Naive thymus-derived CD4-positive, alpha-beta T cell (primary cell): ENCODE data around the gene TCF7L1. TPM values are rescaled to one million over a fixed set of nuclear protein-coding genes. Genes with fewer than 3 reads are reported as not detected.

ENCODE experiments used
- ATAC-seq: fragments of 150-1000 bp; cut with Tn5 transposase; 2 replicates; pipeline ENCODE4 v1.10.0; 2021; ENCODE audit warnings: mild to moderate bottlenecking, moderate library complexity
- CTCF ChIA-PET: fragments of 350-600 bp; sonication (Branson Sonifier 250); formaldehyde crosslinking; loops from one replicate; lab custom pipeline; 2021; ENCODE audit warnings: antibody characterized with exemption; lab: Charles Lee
- POLR2A ChIA-PET: fragments of 350-600 bp; sonication (Branson Sonifier 250); formaldehyde crosslinking; loops from one replicate; lab custom pipeline; 2021; ENCODE audit warnings: antibody characterized with exemption, inconsistent platforms; lab: Charles Lee
- DNase-seq, 9 donors: peaks; one replicate each; pipeline versions ENCODE4 v3.0.0 to v3.0.0-alpha.2; 2020 to 2022; ENCODE audit warnings: mixed read lengths in 1 of 9
- H3K27ac ChIP-seq: one replicate; pipeline ENCODE4 v1.7.0; 2013; ENCODE audit warnings: mild to moderate bottlenecking, low read depth, low read length, moderate library complexity
- H3K27me3 ChIP-seq, 2 donors: one replicate each; pipeline ENCODE4 v1.7.0; 2013; ENCODE audit warnings: low read length in 2 of 2, mild to moderate bottlenecking in 2 of 2, moderate library complexity in 2 of 2; ENCODE audit not compliant: control insufficient read depth in 2 of 2, insufficient read depth in 2 of 2
- H3K36me3 ChIP-seq, 3 experiments: 1 replicate in 2 of 3; 2 replicates in 1 of 3; pipeline ENCODE4 v1.7.0; 2013; ENCODE audit warnings: low read length in 3 of 3, mild to moderate bottlenecking in 3 of 3, moderate library complexity in 1 of 3; ENCODE audit not compliant: insufficient read depth in 3 of 3, control insufficient read depth in 2 of 3
- H3K4me1 ChIP-seq, 2 donors: one replicate each; pipeline ENCODE4 v1.7.0; 2013; ENCODE audit warnings: low read length in 2 of 2, mild to moderate bottlenecking in 2 of 2, moderate library complexity in 1 of 2; ENCODE audit not compliant: control insufficient read depth in 2 of 2, insufficient read depth in 2 of 2
- H3K4me3 ChIP-seq: 2 replicates; pipeline ENCODE4 v1.7.0; 2013; ENCODE audit warnings: mild to moderate bottlenecking, low read length
- H3K9me3 ChIP-seq, 3 experiments: 1 replicate in 2 of 3; 2 replicates in 1 of 3; pipeline ENCODE4 v1.7.0; 2013; ENCODE audit warnings: low read length in 3 of 3; ENCODE audit not compliant: control insufficient read depth in 2 of 3
- H3K27ac Mint-ChIP-seq, 9 donors: one replicate each; pipeline ENCODE4 v1.8.0; 2020 to 2022; ENCODE audit warnings: mixed read lengths in 9 of 9, mild to moderate bottlenecking in 8 of 9, moderate library complexity in 5 of 9, inconsistent platforms in 2 of 9
- H3K27me3 Mint-ChIP-seq, 5 donors: one replicate each; pipeline ENCODE4 v1.8.0; 2021 to 2022; ENCODE audit warnings: mixed read lengths in 5 of 5, mild to moderate bottlenecking in 1 of 5
- H3K36me3 Mint-ChIP-seq, 5 donors: one replicate each; pipeline ENCODE4 v1.8.0; 2020 to 2022; ENCODE audit warnings: mixed read lengths in 5 of 5, mild to moderate bottlenecking in 3 of 5, inconsistent platforms in 1 of 5
- H3K4me1 Mint-ChIP-seq, 7 donors: one replicate each; pipeline ENCODE4 v1.8.0; 2020 to 2022; ENCODE audit warnings: mixed read lengths in 7 of 7, mild to moderate bottlenecking in 3 of 7, inconsistent platforms in 1 of 7
- H3K4me3 Mint-ChIP-seq, 10 donors: one replicate each; pipeline ENCODE4 v1.8.0; 2020 to 2022; ENCODE audit warnings: mild to moderate bottlenecking in 10 of 10, mixed read lengths in 10 of 10, moderate library complexity in 6 of 10, inconsistent platforms in 2 of 10
- H3K9me3 Mint-ChIP-seq, 11 donors: one replicate each; pipeline ENCODE4 v1.8.0; 2020 to 2022; ENCODE audit warnings: mixed read lengths in 11 of 11, mild to moderate bottlenecking in 4 of 11, inconsistent platforms in 1 of 11, moderate library complexity in 1 of 11
- intact Hi-C, 2 donors: fragments of 100-400 bp; cut with micrococcal nuclease; formaldehyde crosslinking; loops; one replicate each; pipeline ENCODE4 v1.15.1; 2023
- polyA plus RNA-seq, 2 donors: library from polyadenylated mRNA; unstranded; fragments of 300-500 nt; fragmentation: Illumina TruSeq; gene quantifications; one replicate each; pipeline ENCODE4 v1.2.3, GENCODE V29; 2021
- total RNA-seq, 6 experiments: library from RNA in 5 of 6; stranded (reverse) in 5 of 6; gene quantifications; 1 replicate in 5 of 6; 2 replicates in 1 of 6; pipeline ENCODE4 v1.2.3 and lab custom pipeline; 2021 to 2026

TCF7L1 gene
- total and polyA plus RNA-seq, 7 experiments from 2014 or later, result 0.08 to 0.16 TPM; not detected in 5

GRCh38 chr2:85276571-85277118, 143.5 kb downstream of the TCF7L1 start:
- intact Hi-C loops, result no loop called here
- no peak overlapping the region for H3K4me3 Mint-ChIP-seq
- CTCF ChIA-PET, result no interaction called here

GRCh38 chr2:85277416-85278158, 144.4 kb downstream of the TCF7L1 start:
- Mint-ChIP-seq H3K4me1 (no peaks in the 10 kb centered on the region), H3K4me3 (no peak overlapping the region), H3K27ac (no peak overlapping the region), H3K27me3 (peaks cover 0 to 8% (median 2%) of the 10 kb centered on the region in 5 donors), H3K9me3 (no peaks in the 10 kb centered on the region), H3K36me3 (no peaks in the 10 kb centered on the region)
- Histone ChIP-seq H3K36me3 (no peaks in the 10 kb centered on the region), H3K4me1 (no peaks in the 10 kb centered on the region), H3K9me3 (no peaks in the 10 kb centered on the region), H3K4me3 (no peak overlapping the region), H3K27ac (no peak overlapping the region), H3K27me3 (no peaks in the 10 kb centered on the region)
- intact Hi-C loops, result no loop called here
- DNase-seq, result no peak
- ATAC-seq, result no peak
- ChIA-PET POLR2A (interaction anchor here (0.6 kb wide), 1 partner anchor 9 kb away, joined by 3 read pairs; no protein-coding TSS in a partner anchor), CTCF (interaction anchor here (0.9 to 1.0 kb wide), 2 partner anchors 9 kb away, joined by 5 to 7 read pairs; no protein-coding TSS in a partner anchor)

More at GRCh38 chr2:85276571-85277118, 143.5 kb downstream of the TCF7L1 start:
- Mint-ChIP-seq H3K4me1 (no peaks in the 10 kb centered on the region), H3K9me3 (no peaks in the 10 kb centered on the region), H3K36me3 (no peaks in the 10 kb centered on the region), H3K27ac (no peak overlapping the region), H3K27me3 (peaks cover 0 to 12% (median 6%) of the 10 kb centered on the region in 5 donors)
- Histone ChIP-seq H3K4me1 (no peaks in the 10 kb centered on the region), H3K4me3 (no peak overlapping the region), H3K27me3 (no peaks in the 10 kb centered on the region), H3K27ac (no peak overlapping the region), H3K36me3 (no peaks in the 10 kb centered on the region), H3K9me3 (no peaks in the 10 kb centered on the region)
- DNase-seq, result no peak
- POLR2A ChIA-PET, result no interaction called here
- no peak for ATAC-seq

GRCh38 chr2:85278361-85278760, 145.2 kb downstream of the TCF7L1 start:
- Histone ChIP-seq H3K9me3 (no peaks in the 10 kb centered on the region), H3K27me3 (no peaks in the 10 kb centered on the region), H3K36me3 (no peaks in the 10 kb centered on the region), H3K27ac (no peak overlapping the region), H3K4me3 (no peak overlapping the region), H3K4me1 (no peaks in the 10 kb centered on the region)
- Mint-ChIP-seq H3K27ac (no peak overlapping the region), H3K36me3 (no peaks in the 10 kb centered on the region), H3K4me1 (no peaks in the 10 kb centered on the region), H3K4me3 (no peak overlapping the region), H3K9me3 (no peaks in the 10 kb centered on the region), H3K27me3 (peaks cover 0 to 5% (median 0%) of the 10 kb centered on the region in 5 donors)
- DNase-seq, result no peak
- intact Hi-C loops, result no loop called here
- CTCF ChIA-PET, result interaction anchor here (1.0 kb wide), 1 partner anchor 8 kb away, joined by 5 read pairs; no protein-coding TSS in a partner anchor
- POLR2A ChIA-PET, result no interaction called here
- no peak for ATAC-seq

- Mint-ChIP-seq H3K36me3 (no peaks in the 10 kb centered on the region), H3K9me3 (no peaks in the 10 kb centered on the region), H3K27me3 (peaks cover 0 to 5% (median 0%) of the 10 kb centered on the region in 5 donors), H3K4me3 (no peak overlapping the region), H3K27ac (no peak overlapping the region), H3K4me1 (peaks cover 0 to 7% (median 4%) of the 10 kb centered on the region in 7 donors)
- ATAC-seq (no peak), DNase-seq (no peak)
- H3K4me3 ChIP-seq, result no peak overlapping the region
- intact Hi-C loops, result no loop called here
- ChIA-PET CTCF (interaction anchor here (0.5 to 0.7 kb wide), 2 partner anchors 515 to 543 kb away, joined by 3 read pairs; no protein-coding TSS in a partner anchor), POLR2A (no interaction called here)
- no peaks in the 10 kb centered on the region for H3K36me3 ChIP-seq
- H3K9me3 ChIP-seq, result no peaks in the 10 kb centered on the region
- H3K27ac ChIP-seq, result no peak overlapping the region
- H3K4me1 ChIP-seq, result no peaks in the 10 kb centered on the region
- no peaks in the 10 kb centered on the region for H3K27me3 ChIP-seq
Observed at GRCh38 chr2:85281553-85281952, 148.4 kb downstream of the TCF7L1 start.

- ATAC-seq, result no peak
- POLR2A ChIA-PET, result no interaction called here
- H3K27ac ChIP-seq, result no peak overlapping the region
- H3K4me3 ChIP-seq, result no peak overlapping the region
- H3K36me3 Mint-ChIP-seq, result no peaks in the 10 kb centered on the region
- H3K4me1 ChIP-seq, result no peaks in the 10 kb centered on the region
- H3K27ac Mint-ChIP-seq, result no peak overlapping the region
- intact Hi-C loops, result no loop called here
- H3K9me3 ChIP-seq, result no peaks in the 10 kb centered on the region
- no peaks in the 10 kb centered on the region for H3K36me3 ChIP-seq
- peaks cover 5 to 15% (median 10%) of the 10 kb centered on the region in 7 donors for H3K4me1 Mint-ChIP-seq
- CTCF ChIA-PET, result interaction anchor here (3.8 kb wide), 1 partner anchor 17 kb away, joined by 16 read pairs; no protein-coding TSS in a partner anchor
- H3K9me3 Mint-ChIP-seq, result no peaks in the 10 kb centered on the region
- no peaks in the 10 kb centered on the region for H3K27me3 ChIP-seq
- peaks cover 0 to 2% (median 0%) of the 10 kb centered on the region in 5 donors for H3K27me3 Mint-ChIP-seq
- H3K4me3 Mint-ChIP-seq, result no peak overlapping the region
- DNase-seq, result no peak
Observed at GRCh38 chr2:85282914-85283313, 149.7 kb downstream of the TCF7L1 start.

GRCh38 chr2:85283641-85284040, 150.4 kb downstream of the TCF7L1 start:
- POLR2A ChIA-PET, result interaction anchor here (0.8 kb wide), 1 partner anchor 42 kb away, joined by 3 read pairs; no protein-coding TSS in a partner anchor
- Mint-ChIP-seq H3K36me3 (no peaks in the 10 kb centered on the region), H3K27me3 (peaks cover 0 to 2% (median 0%) of the 10 kb centered on the region in 5 donors), H3K9me3 (no peaks in the 10 kb centered on the region), H3K27ac (no peak overlapping the region), H3K4me1 (peaks cover 5 to 15% (median 10%) of the 10 kb centered on the region in 7 donors), H3K4me3 (no peak overlapping the region)
- intact Hi-C loops, result no loop called here
- no peak for ATAC-seq
- Histone ChIP-seq H3K36me3 (no peaks in the 10 kb centered on the region), H3K27me3 (no peaks in the 10 kb centered on the region), H3K4me3 (no peak overlapping the region), H3K27ac (no peak overlapping the region), H3K4me1 (no peaks in the 10 kb centered on the region), H3K9me3 (no peaks in the 10 kb centered on the region)
- CTCF ChIA-PET, result interaction anchor here (0.5 to 3.8 kb wide), 2 partner anchors 18 to 170 kb away, joined by 4 to 16 read pairs; no protein-coding TSS in a partner anchor
- no peak for DNase-seq
